GM12878 (cell line): ENCODE measurements around the gene SPRING1. TPM values are rescaled to one million over a fixed set of nuclear protein-coding genes. Genes with fewer than 3 reads are reported as not detected.

Source experiments
- ATAC-seq: fragments of 200-7000 bp; cut with Tn5 transposase; 3 replicates; pipeline ENCODE4 v1.9.1; 2020; ENCODE audit warnings: mild to moderate bottlenecking, moderate library complexity
- BruUV-seq: library from RNA; stranded (reverse); fragments of 400-500 nt; replicated peaks from 2 replicates; lab custom pipeline; 2021; lab: Mats Ljungman, UMichigan
- CTCF ChIA-PET: fragments of 300-600 bp; sonication (Branson Sonifier 250); formaldehyde crosslinking; extraction: SDS; loops from one replicate; lab custom pipeline; 2021; ENCODE audit warnings: inconsistent platforms; lab: Yijun Ruan, JAX
- POLR2A ChIA-PET: fragments of 350-600 bp; formaldehyde crosslinking; extraction: SDS; loops from one replicate; lab custom pipeline; 2021; ENCODE audit warnings: inconsistent platforms; lab: Charles Lee
- RAD21 ChIA-PET: fragments of 300-600 bp; sonication (Branson Sonifier 250); formaldehyde crosslinking; loops from one replicate; lab custom pipeline; 2023; ENCODE audit warnings: antibody characterized with exemption; ENCODE audit not compliant: unreplicated experiment; lab: Charles Lee
- SMC1A ChIA-PET: fragments of 300-600 bp; sonication (Branson Sonifier 250); formaldehyde crosslinking; loops from one replicate; lab custom pipeline; 2023; ENCODE audit not compliant: unreplicated experiment, uncharacterized antibody; lab: Charles Lee
- DNase-seq: peaks from one replicate; pipeline ENCODE4 v3.0.0-alpha.2; 2011; ENCODE audit warnings: low read depth, low spot score
- FAIRE-seq: peaks from 3 replicates; lab custom pipeline; 2011; peaks lifted over from hg19 to GRCh38; lab: Jason Lieb, UNC
- H2AFZ ChIP-seq: 2 replicates; pipeline ENCODE4 v1.6.0; 2011; ENCODE audit warnings: low read depth, low read length, control low read depth; ENCODE audit not compliant: control insufficient read depth
- H3K27ac ChIP-seq: 2 replicates; pipeline ENCODE4 v1.5.1; 2011; ENCODE audit warnings: control low read depth; ENCODE audit not compliant: control insufficient read depth, insufficient read depth
- H3K27me3 ChIP-seq, 2 experiments: replicated peaks in 1 of 2; 2 replicates each; pipeline versions ENCODE4 v1.6.0 to v1.6.1; 2011; ENCODE audit warnings: low read length in 1 of 2; ENCODE audit not compliant: control insufficient read depth in 2 of 2, insufficient read depth in 2 of 2
- H3K36me3 ChIP-seq, 2 experiments: 2 replicates each; pipeline ENCODE4 v1.5.1; 2011; ENCODE audit warnings: low read length in 1 of 2; ENCODE audit not compliant: control insufficient read depth in 2 of 2, insufficient read depth in 2 of 2
- H3K4me1 ChIP-seq: 2 replicates; pipeline ENCODE4 v1.6.1; 2011; ENCODE audit warnings: mild to moderate bottlenecking, low read length, moderate library complexity, mixed read lengths; ENCODE audit not compliant: control insufficient read depth, insufficient read depth
- H3K4me2 ChIP-seq: 2 replicates; pipeline ENCODE4 v1.6.0; 2011; ENCODE audit warnings: control low read depth; ENCODE audit not compliant: control insufficient read depth, insufficient read depth
- H3K4me3 ChIP-seq: fragments of 200-600 bp; sonication (generic); 2 replicates; pipeline ENCODE4 v1.5.1; 2016
- H3K79me2 ChIP-seq: 2 replicates; pipeline ENCODE4 v1.6.0; 2011; ENCODE audit warnings: low read length; ENCODE audit not compliant: control insufficient read depth, insufficient read depth
- H3K9ac ChIP-seq: 2 replicates; pipeline ENCODE4 v1.8.0; 2011; ENCODE audit warnings: low read length, control low read depth, mixed read lengths; ENCODE audit not compliant: control insufficient read depth, insufficient read depth
- H3K9me3 ChIP-seq: replicated peaks from 3 replicates; pipeline ENCODE4 v1.5.1; 2011; ENCODE audit warnings: mild to moderate bottlenecking, low read length; ENCODE audit not compliant: control insufficient read depth, insufficient read depth
- H4K20me1 ChIP-seq: 2 replicates; pipeline ENCODE4 v1.6.0; 2011; ENCODE audit not compliant: control insufficient read depth, insufficient read depth
- EP300 ChIP-seq, 2 experiments: fragments of 150-350 bp in 1 of 2; IDR thresholded peaks; 2 replicates each; pipeline ENCODE4 v1.6.1; 2011 to 2012; ENCODE audit warnings: low read depth in 2 of 2, low read length in 2 of 2, borderline replicate concordance in 1 of 2, improper control_type of control experiment in 1 of 2, inconsistent platforms in 1 of 2; ENCODE audit not compliant: control insufficient read depth in 1 of 2
- MEF2B ChIP-seq: fragments of 450-650 bp; IDR thresholded peaks from 2 replicates; pipeline ENCODE4 v1.6.1; 2018; ENCODE audit warnings: mild to moderate bottlenecking, moderate library complexity; ENCODE audit not compliant: partially characterized antibody, poor library complexity, severe bottlenecking
- MYC ChIP-seq: IDR thresholded peaks from 2 replicates; pipeline ENCODE4 v1.6.1; 2011; ENCODE audit warnings: mild to moderate bottlenecking, low read length, moderate library complexity, inconsistent platforms; ENCODE audit not compliant: insufficient read depth, insufficient replicate concordance, insufficient read length, severe bottlenecking
- NFYB ChIP-seq: IDR thresholded peaks from 2 replicates; pipeline ENCODE4 v1.6.1; 2011; ENCODE audit warnings: low read depth, mild to moderate bottlenecking, low read length, improper control_type of control experiment, moderate library complexity; ENCODE audit not compliant: insufficient read depth
- POLR2A ChIP-seq: IDR thresholded peaks from 2 replicates; pipeline ENCODE4 v1.6.1; 2011; ENCODE audit warnings: low read depth, mild to moderate bottlenecking, low read length
- SMAD1 ChIP-seq: fragments of 450-650 bp; IDR thresholded peaks from 2 replicates; pipeline ENCODE4 v1.6.1; 2018; ENCODE audit warnings: mild to moderate bottlenecking, low read depth; ENCODE audit not compliant: partially characterized antibody
- SREBF2 ChIP-seq: IDR thresholded peaks from 2 replicates; pipeline ENCODE4 v1.6.1; 2012; ENCODE audit warnings: mild to moderate bottlenecking, low read length
- SRF ChIP-seq, 2 experiments: IDR thresholded peaks; 2 replicates each; pipeline ENCODE4 v1.6.1; 2011; ENCODE audit warnings: low read depth in 2 of 2, low read length in 2 of 2, mild to moderate bottlenecking in 1 of 2, moderate library complexity in 1 of 2
- WGBS: methylation state at CpG from one replicate; pipeline ENCODE4 v1.1.6; 2016; ENCODE audit warnings: low lambda C conversion rate; ENCODE audit not compliant: insufficient replicate concordance, insufficient coverage; ENCODE audit errors: missing lambda C conversion rate; 5-methylcytosine and 5-hydroxymethylcytosine counted together
- in situ Hi-C: fragments of 300-500 bp; cut with MboI; formaldehyde crosslinking; loops from 9 replicates; pipeline ENCODE4 v1.14.3; 2018; ENCODE audit warnings: mixed read lengths
- intact Hi-C: fragments of 100-400 bp; cut with micrococcal nuclease; formaldehyde crosslinking; loops from one replicate; pipeline ENCODE4 v1.14.2; 2022; ENCODE audit not compliant: unreplicated experiment
- polyA plus RNA-seq, 11 experiments: library from polyadenylated mRNA; depleted of rRNA in 4 of 11; unstranded in 6 of 11; stranded (reverse) in 5 of 11; fragments of >200 nt; fragmentation: Nextera tagmentation in 4 of 11; fragmentation: Illumina TruSeq in 1 of 11; extraction: Ambion mirVana in 4 of 11; extraction: Trizol in 1 of 11; gene quantifications; 1 replicate in 1 of 11; 2 replicates in 10 of 11; pipeline versions ENCODE4 v1.2.1 to v1.2.3, GENCODE V29; 2011 to 2016; ENCODE audit warnings: inconsistent platforms in 2 of 11, missing spikeins in 2 of 11, low read depth in 1 of 11
- total RNA-seq, 4 experiments: library from RNA; depleted of rRNA in 3 of 4; stranded (reverse); fragments of >200 nt in 3 of 4; fragmentation: Illumina TruSeq in 1 of 4; extraction: Trizol in 1 of 4; gene quantifications; 2 replicates each; pipeline versions ENCODE4 v1.2.1 to v1.2.3, GENCODE V29; 2013 to 2021
- TF ChIP-seq, protein P1 (sequence below): fragments of 450-650 bp; IDR thresholded peaks from 2 replicates; pipeline ENCODE4 v1.6.1; 2018; ENCODE audit warnings: borderline replicate concordance, mild to moderate bottlenecking; ENCODE audit not compliant: partially characterized antibody
- TF ChIP-seq, protein P2 (sequence below): fragments of 450-650 bp; IDR thresholded peaks from 2 replicates; pipeline ENCODE4 v1.6.1; 2017; ENCODE audit warnings: mild to moderate bottlenecking, moderate library complexity
- TF ChIP-seq, protein P3 (sequence below): fragments of 450-650 bp; formaldehyde crosslinking; IDR thresholded peaks from 2 replicates; pipeline ENCODE4 v1.4.0; 2020; ENCODE audit warnings: mild to moderate bottlenecking, moderate library complexity

Gene SPRING1
- total and polyA plus RNA-seq, 10 of the 15 experiments (the other 5 are each of a cell fraction or from before 2014, with no cell fraction given), result 2.5 to 25.7 (median 14.3) TPM

DNA sequence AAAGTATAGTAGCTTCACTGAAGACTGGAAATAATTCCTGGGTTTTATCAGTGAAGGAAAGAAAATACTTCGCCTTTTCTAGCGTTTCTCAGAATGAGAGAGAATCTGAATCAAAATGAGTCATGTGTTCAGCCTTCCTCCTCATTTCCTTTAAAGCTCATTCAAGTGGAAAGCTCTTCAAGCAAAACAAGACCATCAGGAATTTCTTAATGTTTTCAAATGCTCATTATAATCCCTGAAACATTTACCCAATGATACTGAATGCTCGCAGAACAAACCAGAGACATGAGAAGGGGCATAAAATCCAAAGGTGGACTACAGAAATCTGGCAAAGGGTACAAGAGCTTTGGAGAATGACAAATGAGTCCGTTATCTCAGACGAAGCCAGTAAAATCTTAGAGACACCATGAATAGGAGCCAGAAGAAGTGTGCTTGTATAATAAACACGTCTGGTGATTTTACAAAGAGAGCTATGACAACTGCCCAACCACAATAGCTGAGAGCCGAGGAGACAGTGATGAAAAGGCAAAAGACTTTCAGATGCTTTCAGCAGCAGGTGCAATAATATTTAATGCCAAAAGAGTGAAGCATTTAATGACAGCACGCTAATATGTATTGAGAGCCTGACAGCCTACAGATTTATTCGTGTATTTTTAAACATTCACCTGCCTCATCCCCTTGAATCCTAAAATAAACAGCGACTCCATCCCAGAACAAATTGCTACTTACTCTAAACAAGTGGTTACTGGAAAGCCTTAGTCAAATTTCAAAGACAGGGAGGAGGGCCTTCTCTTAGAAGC, 19.0 kb downstream of the SPRING1 start:
- Histone ChIP-seq H3K27ac (no peak overlapping the region), H3K36me3 (peaks cover 7 to 13% of the 10 kb centered on the region in 2 experiments), H3K27me3 (no peaks in the 10 kb centered on the region), H3K79me2 (no peaks in the 10 kb centered on the region), H3K4me1 (no peaks in the 10 kb centered on the region), H4K20me1 (no peaks in the 10 kb centered on the region), H3K9me3 (no peaks in the 10 kb centered on the region), H3K4me2 (no peak overlapping the region), H3K9ac (no peak overlapping the region), H2AFZ (no peak overlapping the region), H3K4me3 (no peak overlapping the region)
- in situ Hi-C loops (no loop called here), intact Hi-C loops (no loop called here)
- POLR2A ChIA-PET, result no interaction called here
- ATAC-seq, result no peak
- no peak for DNase-seq
- no peak for FAIRE-seq
- RAD21 ChIA-PET, result no interaction called here
- WGBS, result 46% methylated on average over 10 of the region's 10 CpGs
- CTCF ChIA-PET, result interaction anchor here (0.6 to 1.3 kb wide), 4 partner anchors 9 to 569 kb away, joined by 3 to 4 read pairs (median 3); no protein-coding TSS in a partner anchor
- SMC1A ChIA-PET, result interaction anchor here (1.3 to 1.6 kb wide), 2 partner anchors 9 to 15 kb away, joined by 3 to 4 read pairs; no protein-coding TSS in a partner anchor
- no TSS peak for BruUV-seq
- no peak for TF ChIP-seq SRF (IDR thresholded peaks at IDR 0.05; ENCODE audit: low read depth in 2 of 2, low read length in 2 of 2)
- TF ChIP-seq, protein P1, sequence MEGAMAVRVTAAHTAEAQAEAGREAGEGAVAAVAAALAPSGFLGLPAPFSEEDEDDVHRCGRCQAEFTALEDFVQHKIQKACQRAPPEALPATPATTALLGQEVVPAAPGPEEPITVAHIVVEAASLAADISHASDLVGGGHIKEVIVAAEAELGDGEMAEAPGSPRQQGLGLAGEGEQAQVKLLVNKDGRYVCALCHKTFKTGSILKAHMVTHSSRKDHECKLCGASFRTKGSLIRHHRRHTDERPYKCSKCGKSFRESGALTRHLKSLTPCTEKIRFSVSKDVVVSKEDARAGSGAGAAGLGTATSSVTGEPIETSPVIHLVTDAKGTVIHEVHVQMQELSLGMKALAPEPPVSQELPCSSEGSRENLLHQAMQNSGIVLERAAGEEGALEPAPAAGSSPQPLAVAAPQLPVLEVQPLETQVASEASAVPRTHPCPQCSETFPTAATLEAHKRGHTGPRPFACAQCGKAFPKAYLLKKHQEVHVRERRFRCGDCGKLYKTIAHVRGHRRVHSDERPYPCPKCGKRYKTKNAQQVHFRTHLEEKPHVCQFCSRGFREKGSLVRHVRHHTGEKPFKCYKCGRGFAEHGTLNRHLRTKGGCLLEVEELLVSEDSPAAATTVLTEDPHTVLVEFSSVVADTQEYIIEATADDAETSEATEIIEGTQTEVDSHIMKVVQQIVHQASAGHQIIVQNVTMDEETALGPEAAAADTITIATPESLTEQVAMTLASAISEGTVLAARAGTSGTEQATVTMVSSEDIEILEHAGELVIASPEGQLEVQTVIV, result no peak
- TF ChIP-seq EP300 (IDR thresholded peaks at IDR 0.05; ENCODE audit: borderline replicate concordance in 1 of 2, control insufficient read depth in 1 of 2, low read depth in 2 of 2, low read length in 2 of 2), result no peak
- TF ChIP-seq SREBF2, result no peak
- no peak for TF ChIP-seq MYC
- TF ChIP-seq NFYB, result no peak
- TF ChIP-seq SMAD1, result no peak
- no peak for TF ChIP-seq POLR2A
- TF ChIP-seq, protein P2, sequence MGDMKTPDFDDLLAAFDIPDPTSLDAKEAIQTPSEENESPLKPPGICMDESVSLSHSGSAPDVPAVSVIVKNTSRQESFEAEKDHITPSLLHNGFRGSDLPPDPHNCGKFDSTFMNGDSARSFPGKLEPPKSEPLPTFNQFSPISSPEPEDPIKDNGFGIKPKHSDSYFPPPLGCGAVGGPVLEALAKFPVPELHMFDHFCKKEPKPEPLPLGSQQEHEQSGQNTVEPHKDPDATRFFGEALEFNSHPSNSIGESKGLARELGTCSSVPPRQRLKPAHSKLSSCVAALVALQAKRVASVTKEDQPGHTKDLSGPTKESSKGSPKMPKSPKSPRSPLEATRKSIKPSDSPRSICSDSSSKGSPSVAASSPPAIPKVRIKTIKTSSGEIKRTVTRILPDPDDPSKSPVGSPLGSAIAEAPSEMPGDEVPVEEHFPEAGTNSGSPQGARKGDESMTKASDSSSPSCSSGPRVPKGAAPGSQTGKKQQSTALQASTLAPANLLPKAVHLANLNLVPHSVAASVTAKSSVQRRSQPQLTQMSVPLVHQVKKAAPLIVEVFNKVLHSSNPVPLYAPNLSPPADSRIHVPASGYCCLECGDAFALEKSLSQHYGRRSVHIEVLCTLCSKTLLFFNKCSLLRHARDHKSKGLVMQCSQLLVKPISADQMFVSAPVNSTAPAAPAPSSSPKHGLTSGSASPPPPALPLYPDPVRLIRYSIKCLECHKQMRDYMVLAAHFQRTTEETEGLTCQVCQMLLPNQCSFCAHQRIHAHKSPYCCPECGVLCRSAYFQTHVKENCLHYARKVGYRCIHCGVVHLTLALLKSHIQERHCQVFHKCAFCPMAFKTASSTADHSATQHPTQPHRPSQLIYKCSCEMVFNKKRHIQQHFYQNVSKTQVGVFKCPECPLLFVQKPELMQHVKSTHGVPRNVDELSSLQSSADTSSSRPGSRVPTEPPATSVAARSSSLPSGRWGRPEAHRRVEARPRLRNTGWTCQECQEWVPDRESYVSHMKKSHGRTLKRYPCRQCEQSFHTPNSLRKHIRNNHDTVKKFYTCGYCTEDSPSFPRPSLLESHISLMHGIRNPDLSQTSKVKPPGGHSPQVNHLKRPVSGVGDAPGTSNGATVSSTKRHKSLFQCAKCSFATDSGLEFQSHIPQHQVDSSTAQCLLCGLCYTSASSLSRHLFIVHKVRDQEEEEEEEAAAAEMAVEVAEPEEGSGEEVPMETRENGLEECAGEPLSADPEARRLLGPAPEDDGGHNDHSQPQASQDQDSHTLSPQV, result no peak
- TF ChIP-seq, protein P3, sequence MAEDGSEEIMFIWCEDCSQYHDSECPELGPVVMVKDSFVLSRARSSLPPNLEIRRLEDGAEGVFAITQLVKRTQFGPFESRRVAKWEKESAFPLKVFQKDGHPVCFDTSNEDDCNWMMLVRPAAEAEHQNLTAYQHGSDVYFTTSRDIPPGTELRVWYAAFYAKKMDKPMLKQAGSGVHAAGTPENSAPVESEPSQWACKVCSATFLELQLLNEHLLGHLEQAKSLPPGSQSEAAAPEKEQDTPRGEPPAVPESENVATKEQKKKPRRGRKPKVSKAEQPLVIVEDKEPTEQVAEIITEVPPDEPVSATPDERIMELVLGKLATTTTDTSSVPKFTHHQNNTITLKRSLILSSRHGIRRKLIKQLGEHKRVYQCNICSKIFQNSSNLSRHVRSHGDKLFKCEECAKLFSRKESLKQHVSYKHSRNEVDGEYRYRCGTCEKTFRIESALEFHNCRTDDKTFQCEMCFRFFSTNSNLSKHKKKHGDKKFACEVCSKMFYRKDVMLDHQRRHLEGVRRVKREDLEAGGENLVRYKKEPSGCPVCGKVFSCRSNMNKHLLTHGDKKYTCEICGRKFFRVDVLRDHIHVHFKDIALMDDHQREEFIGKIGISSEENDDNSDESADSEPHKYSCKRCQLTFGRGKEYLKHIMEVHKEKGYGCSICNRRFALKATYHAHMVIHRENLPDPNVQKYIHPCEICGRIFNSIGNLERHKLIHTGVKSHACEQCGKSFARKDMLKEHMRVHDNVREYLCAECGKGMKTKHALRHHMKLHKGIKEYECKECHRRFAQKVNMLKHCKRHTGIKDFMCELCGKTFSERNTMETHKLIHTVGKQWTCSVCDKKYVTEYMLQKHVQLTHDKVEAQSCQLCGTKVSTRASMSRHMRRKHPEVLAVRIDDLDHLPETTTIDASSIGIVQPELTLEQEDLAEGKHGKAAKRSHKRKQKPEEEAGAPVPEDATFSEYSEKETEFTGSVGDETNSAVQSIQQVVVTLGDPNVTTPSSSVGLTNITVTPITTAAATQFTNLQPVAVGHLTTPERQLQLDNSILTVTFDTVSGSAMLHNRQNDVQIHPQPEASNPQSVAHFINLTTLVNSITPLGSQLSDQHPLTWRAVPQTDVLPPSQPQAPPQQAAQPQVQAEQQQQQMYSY, result no peak
- TF ChIP-seq MEF2B, result no peak
